AG09309 (cell line): Measurements from ENCODE around the gene KIAA0753.

Experiments used
- DNase-seq: peaks from one replicate; pipeline ENCODE4 v3.0.0-alpha.2; 2010; ENCODE audit warnings: low read depth
- H3K4me3 ChIP-seq: 2 replicates; pipeline ENCODE4 v1.5.1; 2011; ENCODE audit warnings: mild to moderate bottlenecking, low read depth, low read length, moderate library complexity; ENCODE audit not compliant: control insufficient read depth
- CTCF ChIP-seq: IDR thresholded peaks from 2 replicates; pipeline ENCODE4 v1.5.1; 2011; ENCODE audit warnings: mild to moderate bottlenecking, low read depth, low read length, inconsistent platforms; ENCODE audit not compliant: insufficient read depth, control insufficient read depth; ENCODE audit errors: missing control alignments

KIAA0753 gene

DNA sequence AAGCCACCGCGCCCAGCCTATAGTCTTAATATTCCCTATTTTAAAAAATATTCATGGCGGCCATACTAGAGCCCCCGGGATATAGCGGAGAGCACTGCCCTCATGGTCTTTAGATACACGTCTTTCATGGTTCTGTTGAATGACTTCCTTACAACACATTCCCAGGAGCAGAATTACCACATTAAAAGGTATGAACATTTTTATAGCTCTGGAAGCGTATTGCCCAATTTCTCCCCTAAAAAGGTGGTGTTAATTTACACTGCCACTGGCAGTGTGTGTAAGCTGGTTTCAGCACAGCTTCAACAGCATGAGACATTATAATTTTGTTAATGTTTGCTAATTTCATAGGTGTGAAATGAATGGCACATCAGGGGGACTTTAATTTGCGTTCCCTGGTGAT is 30.1 kb upstream of the KIAA0753 start:
- H3K4me3 ChIP-seq, result no peak overlapping the region
- TF ChIP-seq CTCF, result no peak
- no peak for DNase-seq

DNA sequence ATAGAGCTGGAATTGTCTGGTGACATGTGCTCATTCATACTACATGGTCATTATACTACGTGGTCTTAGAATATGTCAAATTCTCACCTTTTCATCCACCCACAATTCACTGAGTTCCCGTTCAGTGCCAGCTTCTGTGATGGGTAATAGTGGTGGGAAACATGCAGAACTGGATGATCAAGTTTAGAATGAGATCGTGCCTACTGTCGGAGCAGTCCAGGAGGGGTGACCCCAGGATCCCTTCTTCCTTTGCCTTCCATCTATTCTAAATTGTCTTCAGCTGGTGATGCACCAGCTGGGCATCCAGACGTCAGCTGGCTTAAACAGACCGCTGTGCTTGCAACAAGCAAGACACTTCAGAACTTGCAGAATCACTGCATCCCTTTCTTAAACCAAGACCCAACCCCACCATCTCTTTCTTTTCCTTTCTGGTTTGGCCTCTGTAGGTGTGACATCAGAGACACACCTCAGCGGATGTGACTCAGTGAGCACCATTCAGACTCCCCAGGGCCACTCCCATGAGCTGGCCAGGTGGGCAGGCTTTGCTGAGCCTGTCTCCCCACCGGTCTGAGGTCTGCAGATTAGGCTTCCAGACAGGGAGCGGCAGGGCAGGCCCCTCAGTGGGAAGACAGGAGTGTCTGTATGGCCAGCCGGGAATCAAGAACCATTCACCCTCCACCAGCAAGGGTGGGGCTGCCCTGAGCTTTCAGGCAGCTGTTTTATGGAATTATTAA is 29.1 kb upstream of the KIAA0753 start:
- no peak for TF ChIP-seq CTCF
- H3K4me3 ChIP-seq, result no peak overlapping the region
- DNase-seq, result no peak

DNA sequence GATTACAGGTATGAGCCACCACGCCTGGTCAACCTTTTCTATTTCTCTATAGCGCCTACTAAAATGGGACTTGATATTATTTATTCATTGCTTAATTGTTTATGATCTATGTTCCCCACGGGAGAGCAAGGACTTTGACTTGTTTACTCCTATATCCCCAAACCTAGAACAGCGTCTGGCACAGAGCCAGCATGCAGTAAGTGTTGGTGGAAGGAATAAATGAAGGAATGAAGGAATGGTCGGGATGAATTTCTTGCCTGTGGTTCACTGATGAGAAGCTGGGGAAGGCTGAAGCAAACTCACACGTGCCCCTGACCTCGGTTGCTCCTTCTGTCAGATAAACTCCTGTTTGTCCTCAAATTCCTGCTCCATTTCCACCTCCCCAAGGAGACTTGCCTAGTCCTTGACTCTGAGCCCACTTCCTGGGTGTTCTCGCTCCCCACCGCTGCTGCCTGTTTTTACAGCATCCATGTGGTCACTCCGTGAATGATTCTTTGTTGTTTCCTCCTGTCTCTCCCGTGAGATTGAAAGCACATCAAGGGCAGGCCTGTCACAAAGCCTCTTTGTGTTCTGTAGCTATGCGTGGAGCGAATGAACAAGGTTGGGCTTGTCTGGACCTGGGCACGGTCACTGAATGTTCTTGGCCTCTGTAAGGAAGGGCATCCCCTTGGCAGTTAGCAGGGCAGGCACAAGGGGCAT is 28.4 kb upstream of the KIAA0753 start:
- H3K4me3 ChIP-seq, result no peak overlapping the region
- no peak for TF ChIP-seq CTCF
- no peak for DNase-seq

DNA sequence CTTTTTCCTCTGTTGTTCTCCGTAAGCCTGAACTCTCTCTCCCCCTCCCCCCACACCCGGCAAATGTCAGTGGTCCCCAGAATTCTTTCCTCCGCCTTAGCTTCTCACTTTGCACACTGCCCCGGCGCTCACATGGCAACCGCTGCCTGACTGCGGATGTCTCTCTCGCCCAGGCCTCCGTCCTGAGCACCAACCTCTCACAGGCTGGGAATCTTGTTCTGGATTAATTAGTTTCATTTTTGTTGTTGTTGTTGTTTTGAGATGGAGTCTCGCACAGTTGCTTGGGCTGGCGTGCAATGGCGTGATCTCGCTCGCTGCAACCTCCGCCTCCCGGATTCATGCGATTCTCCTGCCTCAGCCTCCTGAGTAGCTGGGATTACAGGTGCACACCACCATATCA is 27.7 kb upstream of the KIAA0753 start:
- H3K4me3 ChIP-seq, result no peak overlapping the region
- no peak for DNase-seq
- no peak for TF ChIP-seq CTCF

- H3K4me3 ChIP-seq, result no peak overlapping the region
- no peak for DNase-seq
- TF ChIP-seq CTCF, result no peak
Observed at GRCh38 chr17:6667516-6667915, 27.0 kb upstream of the KIAA0753 start.

- DNase-seq, result no peak
- no peak overlapping the region for H3K4me3 ChIP-seq
- no peak for TF ChIP-seq CTCF
Observed at GRCh38 chr17:6666557-6666956, 26.0 kb upstream of the KIAA0753 start.
